Suprapubic skin (tissue), 4 donors: Measurements from ENCODE around the gene TSC22D4. TPM values are rescaled to one million over a fixed set of nuclear protein-coding genes. Genes with fewer than 3 reads are reported as not detected.
"Not testable (repeated sequence)": the region's sequence is repeated elsewhere in the genome, so short reads cannot be mapped to it uniquely, and the experiment has no call there.

ENCODE experiments used
- DNase-seq, 2 donors: peaks; one replicate each; pipeline ENCODE4 v3.0.0-alpha.2; 2019; ENCODE audit warnings: low spot score in 2 of 2
- H3K27ac ChIP-seq: fragments of 200-600 bp; sonication (generic); one replicate; pipeline ENCODE4 v1.5.1; 2019
- H3K27me3 ChIP-seq: fragments of 200-600 bp; sonication (generic); one replicate; pipeline ENCODE4 v1.5.1; 2019
- H3K36me3 ChIP-seq: fragments of 200-600 bp; sonication (generic); one replicate; pipeline ENCODE4 v1.5.1; 2019
- H3K4me1 ChIP-seq: fragments of 200-600 bp; sonication (generic); one replicate; pipeline ENCODE4 v1.5.1; 2019
- H3K4me3 ChIP-seq: fragments of 200-600 bp; sonication (generic); one replicate; pipeline ENCODE4 v1.5.1; 2019; ENCODE audit warnings: mild to moderate bottlenecking
- H3K9me3 ChIP-seq: fragments of 200-600 bp; sonication (generic); one replicate; pipeline ENCODE4 v1.5.1; 2019
- CTCF ChIP-seq, 2 donors: fragments of 200-600 bp in 1 of 2; fragments of 450-650 bp in 1 of 2; sonication (generic) in 1 of 2; IDR thresholded peaks; one replicate each; pipeline ENCODE4 v1.5.1; 2016 to 2019; ENCODE audit warnings: antibody characterized with exemption in 2 of 2, mild to moderate bottlenecking in 1 of 2, moderate library complexity in 1 of 2
- EP300 ChIP-seq: sonication (generic); formaldehyde crosslinking; IDR thresholded peaks from one replicate; pipeline ENCODE4 v1.6.1; 2017; ENCODE audit warnings: antibody characterized with exemption
- POLR2A ChIP-seq, 2 donors: fragments of 450-650 bp; IDR thresholded peaks; one replicate each; pipeline ENCODE4 v1.6.1; 2017; ENCODE audit warnings: antibody characterized with exemption in 2 of 2, mild to moderate bottlenecking in 2 of 2, moderate library complexity in 2 of 2
- POLR2AphosphoS5 ChIP-seq, 3 donors: sonication (generic); formaldehyde crosslinking; IDR thresholded peaks; one replicate each; pipeline ENCODE4 v1.6.1; 2017; ENCODE audit warnings: antibody characterized with exemption in 3 of 3
- WGBS: methylation state at CpG from one replicate; pipeline ENCODE4 v1.1.5; 2018; 5-methylcytosine and 5-hydroxymethylcytosine counted together
- total RNA-seq, 4 donors: library from RNA; depleted of rRNA; stranded (reverse); fragments of >200 nt; gene quantifications; one replicate each; pipeline ENCODE4 v1.1.0, GENCODE V29; 2016

The TSC22D4 gene
- total RNA-seq, 4 donors from 2014 or later, result 52.7 to 67.2 (median 57.3) TPM

- H3K4me3 ChIP-seq, result no peak overlapping the region
- no peaks in the 10 kb centered on the region for H3K27me3 ChIP-seq
- WGBS, result 73% methylated on average over 2 of the region's 2 CpGs
- no peaks in the 10 kb centered on the region for H3K9me3 ChIP-seq
- DNase-seq, result no peak
- peaks cover 11% of the 10 kb centered on the region for H3K4me1 ChIP-seq
- TF ChIP-seq POLR2A (IDR thresholded peaks at IDR 0.05) (no peak), CTCF (IDR thresholded peaks at IDR 0.05) (no peak), EP300 (no peak), POLR2AphosphoS5 (IDR thresholded peaks at IDR 0.05) (no peak)
- H3K27ac ChIP-seq, result no peak overlapping the region
- H3K36me3 ChIP-seq, result no peaks in the 10 kb centered on the region
These were observed 33.0 kb downstream of the TSC22D4 start for GRCh38 chr7:100446040-100446439.

DNA sequence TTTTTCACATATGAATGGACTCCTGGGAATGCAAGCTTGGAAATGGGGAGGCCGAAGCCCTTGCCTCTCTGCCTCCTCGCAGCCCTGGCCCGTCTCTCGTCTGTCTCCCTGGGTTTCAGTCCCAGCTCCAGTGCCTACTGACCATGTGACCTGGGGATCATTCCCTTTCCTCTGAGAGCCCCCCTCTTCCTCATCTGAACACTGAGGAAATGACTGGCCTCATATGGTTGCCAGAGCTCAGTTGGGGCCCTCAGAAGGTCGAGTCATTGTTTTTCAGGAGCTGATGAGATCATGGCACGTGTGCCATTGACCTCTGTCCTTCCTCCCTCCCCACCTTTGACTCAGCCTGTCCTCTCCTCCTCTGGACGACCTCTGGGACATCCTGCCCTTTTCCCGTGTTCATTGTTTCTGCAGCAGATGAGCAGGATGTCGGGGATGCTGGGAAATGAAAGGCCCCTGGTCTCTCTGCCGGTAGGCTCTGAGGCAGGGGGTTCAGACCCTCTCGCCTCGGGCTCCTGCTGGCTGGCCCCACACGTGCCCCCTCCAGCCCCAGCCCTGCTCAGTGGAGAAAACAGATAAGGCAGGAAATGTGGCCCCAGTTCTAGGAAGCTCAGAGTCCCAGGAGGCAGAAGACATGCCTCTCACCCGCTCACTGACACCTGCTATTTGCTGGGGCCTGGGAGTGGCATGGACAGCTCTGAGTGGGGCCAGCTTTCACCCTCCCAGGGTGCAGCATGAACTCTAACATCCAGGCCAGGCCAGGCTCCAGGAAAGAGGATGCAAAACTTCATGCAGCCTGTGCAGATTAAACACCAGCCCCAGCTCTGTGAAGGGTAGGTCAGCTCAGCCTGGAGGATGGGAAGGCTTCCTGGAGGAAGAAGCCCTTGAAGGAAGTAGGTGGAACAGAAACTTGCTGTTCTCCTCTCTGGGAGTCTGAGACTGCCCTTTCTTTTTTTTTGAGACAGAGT, 34.4 kb downstream of the TSC22D4 start:
- H3K4me3 ChIP-seq, result no peak overlapping the region
- H3K4me1 ChIP-seq, result no peaks in the 10 kb centered on the region
- no peak for TF ChIP-seq CTCF (IDR thresholded peaks at IDR 0.05)
- H3K9me3 ChIP-seq, result no peaks in the 10 kb centered on the region
- WGBS, result 52% methylated on average over 13 of the region's 14 CpGs
- H3K36me3 ChIP-seq, result no peaks in the 10 kb centered on the region
- DNase-seq, result no peak
- no peaks in the 10 kb centered on the region for H3K27me3 ChIP-seq
- peak overlapping the region; percentile 4 for H3K27ac ChIP-seq

DNA sequence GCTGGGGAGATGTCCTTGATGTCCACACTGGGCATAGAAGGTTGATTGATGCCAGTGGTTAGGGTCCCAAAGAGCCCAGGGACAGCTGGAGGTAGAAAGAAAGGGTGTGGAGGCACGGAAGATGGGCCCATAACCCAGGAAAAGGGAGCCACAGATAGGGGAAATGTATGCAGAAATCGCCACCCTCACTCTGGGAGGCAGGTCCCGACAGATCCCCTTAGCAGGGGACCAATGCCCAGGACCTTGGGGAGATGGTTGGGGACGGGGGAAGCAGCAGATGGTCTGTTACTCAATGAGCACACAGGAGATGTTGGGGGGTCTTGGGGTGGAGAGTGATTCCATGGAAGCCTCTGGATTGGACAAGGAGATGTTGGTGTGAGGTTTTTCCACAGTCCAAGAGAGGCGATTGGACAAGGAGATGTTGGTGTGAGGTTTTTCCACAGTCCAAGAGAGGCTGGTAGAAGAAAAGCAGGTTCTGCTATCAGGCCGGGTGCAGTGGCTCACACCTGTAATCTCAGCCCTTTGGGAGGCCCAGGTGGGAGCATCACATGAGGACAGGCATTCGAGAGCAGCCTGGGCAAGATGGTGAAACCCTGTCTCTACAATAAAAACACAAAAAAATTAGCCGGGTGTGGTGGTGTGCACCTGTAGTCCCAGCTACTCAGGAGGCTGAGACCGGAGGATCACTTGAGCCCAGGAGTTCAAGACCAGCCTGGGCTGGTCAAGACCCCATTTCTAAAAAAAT, 35.7 kb downstream of the TSC22D4 start:
- TF ChIP-seq POLR2A (IDR thresholded peaks at IDR 0.05) (no peak), EP300 (no peak), CTCF (IDR thresholded peaks at IDR 0.05) (no peak), POLR2AphosphoS5 (IDR thresholded peaks at IDR 0.05) (no peak)
- H3K9me3 ChIP-seq, result no peaks in the 10 kb centered on the region
- no peaks in the 10 kb centered on the region for H3K27me3 ChIP-seq
- no peak for DNase-seq
- H3K4me1 ChIP-seq, result no peaks in the 10 kb centered on the region
- no peak overlapping the region for H3K4me3 ChIP-seq
- 89% methylated on average over 9 of the region's 9 CpGs for WGBS
- no peaks in the 10 kb centered on the region for H3K36me3 ChIP-seq
- H3K27ac ChIP-seq, result no peak overlapping the region

DNA sequence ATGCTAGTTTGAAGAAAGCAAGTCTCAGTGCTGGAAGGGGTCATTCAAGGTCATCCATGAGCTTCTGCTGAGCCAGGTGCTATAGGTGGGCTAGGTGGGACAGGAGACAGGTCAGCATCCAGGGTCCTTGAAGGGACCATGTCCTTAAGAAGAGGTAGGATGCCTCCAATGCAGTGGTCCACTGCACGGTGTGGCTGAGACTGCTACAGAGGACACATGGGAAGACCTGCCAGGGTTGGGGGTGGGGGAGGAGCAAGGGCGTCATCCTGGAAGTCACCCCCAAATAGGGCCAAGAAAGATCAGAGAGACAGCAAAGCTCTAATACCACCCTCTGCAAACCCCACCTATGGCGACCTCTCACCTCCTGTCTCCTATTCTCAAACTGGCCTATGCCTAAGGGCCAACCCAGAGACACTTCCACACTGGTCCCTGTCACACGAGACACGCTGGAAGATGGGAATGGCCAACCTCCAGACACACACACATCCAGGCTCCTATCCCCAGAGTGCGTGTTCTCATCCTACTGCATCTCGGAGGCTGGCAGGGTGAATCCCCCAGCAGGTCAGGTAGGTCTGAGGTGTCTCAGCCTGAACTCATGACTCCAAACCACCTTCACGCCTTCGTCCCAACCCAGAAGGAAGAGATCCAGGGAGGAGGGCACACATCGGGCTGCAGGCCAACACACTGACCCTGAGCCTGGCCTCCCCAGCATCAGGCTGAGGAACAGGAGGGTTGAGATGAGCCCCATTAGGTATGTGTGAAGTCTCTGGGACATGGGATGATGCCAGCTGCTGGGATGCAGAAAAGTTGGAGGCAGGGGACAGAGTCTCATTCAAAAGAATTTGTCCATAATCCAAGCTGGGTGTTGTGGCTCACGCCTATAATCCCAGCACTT, 37.1 kb downstream of the TSC22D4 start:
- 88% methylated on average over 9 of the region's 11 CpGs for WGBS
- Histone ChIP-seq H3K9me3 (no peaks in the 10 kb centered on the region), H3K36me3 (no peaks in the 10 kb centered on the region), H3K4me1 (peaks cover 1% of the 10 kb centered on the region), H3K27me3 (no peaks in the 10 kb centered on the region), H3K27ac (no peak overlapping the region), H3K4me3 (no peak overlapping the region)
- TF ChIP-seq EP300, result no peak
- no peak for TF ChIP-seq POLR2A (IDR thresholded peaks at IDR 0.05)
- no peak for TF ChIP-seq CTCF (IDR thresholded peaks at IDR 0.05)
- TF ChIP-seq POLR2AphosphoS5 (IDR thresholded peaks at IDR 0.05), result no peak
- DNase-seq, result no peak

DNA sequence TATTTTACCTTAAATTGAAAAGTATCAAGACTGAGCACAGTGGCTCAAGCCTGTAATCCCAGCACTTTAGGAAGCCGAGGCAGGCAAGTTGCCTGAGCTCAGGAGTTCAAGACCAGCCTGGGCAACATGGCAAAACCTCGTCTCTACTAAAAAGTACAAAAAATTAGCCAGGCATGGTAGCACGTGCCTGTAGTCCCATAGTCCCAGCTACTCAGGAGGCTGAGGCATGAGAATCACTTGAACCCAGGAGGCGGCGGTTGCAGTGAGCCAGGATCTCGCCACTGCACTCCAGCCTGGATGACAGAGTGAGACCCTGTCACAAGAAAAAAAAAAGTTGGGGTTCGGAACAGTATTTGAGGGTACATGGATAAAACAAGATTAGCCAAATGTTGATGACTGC, 39.8 kb downstream of the TSC22D4 start:
- peaks cover 19% of the 10 kb centered on the region for H3K4me1 ChIP-seq
- not testable (repeated sequence) for H3K36me3 ChIP-seq, H3K27ac ChIP-seq, H3K27me3 ChIP-seq, H3K4me3 ChIP-seq, H3K9me3 ChIP-seq
- peak; percentile 24 to 29 for DNase-seq
- WGBS, result 81% methylated on average over 7 of the region's 7 CpGs

DNA sequence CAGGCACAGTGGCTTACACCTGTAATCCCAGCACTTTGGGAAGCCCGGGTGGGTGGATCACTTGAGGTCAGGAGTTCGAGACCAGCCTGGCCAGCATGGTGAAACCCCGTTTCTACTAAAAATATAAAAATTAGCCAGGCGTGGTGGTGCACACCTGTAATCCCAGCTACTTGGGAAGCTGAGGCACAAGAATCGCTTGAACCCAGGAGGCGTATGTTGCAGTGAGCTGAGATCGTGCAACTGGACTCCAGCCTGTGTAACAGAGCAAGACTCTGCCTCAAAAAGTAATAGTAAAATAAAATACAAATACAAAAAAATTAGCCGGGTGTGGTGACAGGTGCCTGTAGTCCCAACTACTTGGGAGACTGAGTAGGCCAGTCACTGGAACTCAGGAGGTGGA, 40.3 kb downstream of the TSC22D4 start:
- H3K36me3 ChIP-seq, H3K9me3 ChIP-seq, H3K4me3 ChIP-seq, DNase-seq, H3K27ac ChIP-seq, H3K27me3 ChIP-seq: not testable (repeated sequence)
- 94% methylated on average over 8 of the region's 8 CpGs for WGBS
- H3K4me1 ChIP-seq, result peaks cover 22% of the 10 kb centered on the region
